GM21723 (cell line): ENCODE data around the gene GJA5.
"Not testable (repeated sequence)": the region's sequence is repeated elsewhere in the genome, so short reads cannot be mapped to it uniquely, and the experiment has no call there.

ENCODE experiments used
- ATAC-seq: cut with Tn5 transposase; IDR thresholded peaks from one replicate; pipeline ENCODE4 v1.9.1; 2021; ENCODE audit warnings: mild to moderate bottlenecking, moderate library complexity; ENCODE audit not compliant: unreplicated experiment

The GJA5 gene

DNA sequence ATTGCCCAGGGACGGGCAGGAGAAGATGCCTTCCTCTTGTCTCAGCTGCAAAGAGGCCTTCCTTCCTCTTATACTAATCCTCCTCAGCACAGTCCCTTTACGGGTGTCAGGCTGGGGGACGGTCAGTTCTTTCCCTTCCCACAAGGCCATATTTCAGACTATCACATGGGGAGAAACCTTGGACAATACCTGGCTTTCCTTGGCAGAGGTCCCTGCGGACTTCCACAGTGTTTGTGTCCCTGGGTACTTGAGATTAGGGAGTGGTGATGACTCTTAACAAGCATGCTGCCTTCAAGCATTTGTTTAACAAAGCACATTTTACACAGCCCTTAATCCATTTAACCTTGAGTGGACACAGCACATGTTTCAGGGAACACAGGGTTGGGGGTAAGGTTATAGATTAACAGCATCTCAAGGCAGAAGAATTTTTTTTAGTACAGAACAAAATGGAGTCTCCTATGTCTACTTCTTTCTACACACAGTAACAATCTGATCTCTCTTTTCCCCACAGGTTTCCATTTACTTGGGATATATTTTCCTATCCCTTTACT is 26.0 kb downstream of the GJA5 start:
- ATAC-seq, result not testable (repeated sequence)

DNA sequence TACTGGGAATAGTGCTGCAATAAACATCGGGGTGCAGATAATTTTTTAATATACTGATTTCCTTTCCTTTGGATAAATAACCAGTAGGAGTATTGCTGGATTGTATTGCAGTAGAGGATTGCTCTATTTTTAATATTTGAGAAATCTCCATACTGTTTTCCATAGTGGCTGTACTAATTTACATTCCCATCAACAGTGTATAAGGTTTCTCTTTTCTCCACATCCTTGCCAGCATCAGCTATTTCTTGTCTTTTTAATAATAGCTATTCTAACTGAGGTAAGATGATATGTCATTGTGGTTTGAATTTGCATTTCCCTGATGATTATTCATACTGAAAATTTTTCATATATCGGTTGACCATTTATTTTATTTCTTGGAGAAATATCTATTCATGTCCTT is 31.1 kb downstream of the GJA5 start:
- no peak for ATAC-seq

DNA sequence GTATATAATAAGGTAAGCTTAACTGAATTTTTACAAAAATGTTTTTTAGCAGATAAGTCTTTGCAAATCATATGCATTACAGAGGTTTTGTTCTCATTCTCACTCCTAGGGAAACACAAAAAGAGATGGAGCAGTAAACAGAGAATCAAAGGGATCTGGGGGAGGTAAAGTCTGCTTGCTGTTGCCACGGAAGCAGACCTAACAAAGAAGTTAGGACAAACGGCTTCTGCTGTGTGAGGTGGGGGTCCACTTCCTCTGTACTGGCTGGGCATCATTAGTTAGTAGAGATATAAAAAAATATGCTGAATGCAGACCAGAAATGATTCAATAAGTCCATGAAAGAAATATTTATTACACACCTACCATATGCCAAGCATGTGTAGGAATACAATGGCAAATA is 34.2 kb downstream of the GJA5 start:
- no peak for ATAC-seq

DNA sequence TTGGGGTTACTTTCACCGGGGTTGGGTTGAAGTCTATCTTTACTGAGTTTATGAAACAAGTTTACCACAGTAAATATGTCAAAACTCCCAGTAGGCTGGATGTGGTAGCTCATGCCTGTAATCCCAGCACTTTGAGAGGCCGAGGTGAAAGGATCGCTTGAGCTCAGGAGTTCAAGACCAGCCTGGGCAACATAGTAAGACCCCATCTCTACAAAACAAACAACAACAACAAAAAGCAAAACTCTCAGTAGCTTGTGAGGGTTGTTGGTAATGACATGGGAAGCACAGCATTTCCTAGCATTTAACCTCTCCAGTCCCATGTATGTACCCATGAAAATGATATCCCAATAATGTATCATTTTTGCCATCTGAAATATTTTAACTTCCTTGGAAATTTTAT is 34.7 kb downstream of the GJA5 start:
- no peak for ATAC-seq

DNA sequence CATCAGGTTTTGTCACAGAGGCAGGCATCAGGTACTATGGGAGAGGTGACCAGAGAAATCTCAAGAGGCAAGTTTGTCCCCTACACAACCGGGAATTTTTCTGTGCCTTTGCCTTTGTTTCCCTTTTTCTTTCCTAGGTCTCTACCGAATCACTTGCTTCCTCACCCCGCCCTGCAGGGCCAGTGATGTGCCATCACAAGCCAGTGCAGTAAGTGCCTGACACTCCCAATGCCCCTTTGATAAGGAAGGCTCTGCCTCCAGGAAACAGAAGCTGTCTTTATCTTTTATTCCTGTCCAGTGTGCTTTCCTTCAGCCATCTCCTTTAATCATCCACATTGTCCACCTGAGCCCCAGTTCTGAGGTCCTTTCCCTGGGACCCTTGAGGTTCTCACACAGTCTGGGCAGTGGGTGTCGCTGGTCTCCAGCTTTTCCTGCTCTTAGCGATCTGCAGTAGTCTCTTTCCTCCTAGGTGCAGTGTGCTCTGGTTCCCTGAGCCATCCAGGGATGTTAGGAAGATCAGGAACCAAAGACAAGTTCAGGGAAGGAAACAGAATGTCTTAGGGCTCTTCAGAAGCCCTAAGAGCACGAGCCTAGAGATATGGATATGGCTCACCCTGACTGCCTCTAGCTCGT is 36.6 kb downstream of the GJA5 start:
- no peak for ATAC-seq

DNA sequence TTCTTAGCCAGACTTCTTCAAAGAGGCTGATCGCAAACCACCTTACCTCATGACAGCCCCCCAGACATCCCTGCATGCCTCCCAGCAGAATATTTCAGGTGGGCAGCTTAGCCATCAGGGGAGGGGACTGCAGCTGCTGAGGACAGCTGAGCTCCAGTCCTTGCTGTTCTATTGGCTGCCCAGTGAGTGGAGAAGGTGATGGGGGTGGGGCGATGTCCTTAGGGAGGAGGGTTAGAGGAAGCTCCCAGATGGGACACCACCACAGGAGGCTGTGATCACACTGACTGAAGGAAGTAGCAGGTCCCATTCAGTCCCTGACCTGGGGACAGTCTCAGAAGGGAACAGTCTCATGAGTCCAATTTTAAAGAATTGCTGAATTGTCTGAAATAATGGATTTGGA is 38.3 kb downstream of the GJA5 start:
- ATAC-seq, result no peak

DNA sequence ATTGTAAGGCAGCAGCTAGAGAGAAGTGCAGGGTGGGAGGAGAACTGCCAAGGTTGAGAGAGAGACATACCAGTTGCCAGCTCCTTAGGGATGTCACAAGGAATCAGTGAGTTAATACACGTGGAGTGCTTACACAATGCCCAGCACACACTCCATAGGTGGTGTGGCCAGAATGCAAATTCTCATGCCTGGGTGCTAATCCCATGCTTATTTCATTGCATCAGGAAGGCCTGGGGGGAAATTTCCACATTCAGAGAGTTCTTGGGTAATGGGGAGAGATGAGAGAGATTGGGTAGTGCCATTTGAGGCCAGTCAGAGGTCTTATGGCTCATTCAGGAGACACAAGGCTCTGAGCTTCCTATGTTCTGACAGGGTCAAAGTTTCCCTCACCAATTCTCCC is 38.7 kb downstream of the GJA5 start:
- ATAC-seq, result no peak

DNA sequence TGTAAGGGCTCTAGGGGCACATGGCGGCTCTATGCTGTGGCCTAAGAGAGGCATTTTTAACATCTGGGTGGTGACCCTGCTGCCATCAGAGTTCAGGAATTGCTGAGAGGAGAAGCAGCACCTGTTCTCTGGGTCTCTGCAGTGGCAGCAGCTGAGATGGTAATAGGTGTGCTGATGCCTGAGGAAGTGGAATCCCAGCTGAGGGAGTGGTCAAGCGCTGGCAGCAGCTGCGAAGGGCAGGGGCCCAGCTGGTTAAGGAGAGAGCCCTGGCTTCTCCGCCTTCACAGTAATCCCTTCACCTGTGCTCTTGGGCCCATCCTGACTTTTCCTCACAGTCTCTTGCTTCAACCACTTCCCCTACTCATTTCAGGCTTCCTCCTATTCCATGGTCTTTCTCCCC is 39.8 kb downstream of the GJA5 start:
- ATAC-seq, result no peak

DNA sequence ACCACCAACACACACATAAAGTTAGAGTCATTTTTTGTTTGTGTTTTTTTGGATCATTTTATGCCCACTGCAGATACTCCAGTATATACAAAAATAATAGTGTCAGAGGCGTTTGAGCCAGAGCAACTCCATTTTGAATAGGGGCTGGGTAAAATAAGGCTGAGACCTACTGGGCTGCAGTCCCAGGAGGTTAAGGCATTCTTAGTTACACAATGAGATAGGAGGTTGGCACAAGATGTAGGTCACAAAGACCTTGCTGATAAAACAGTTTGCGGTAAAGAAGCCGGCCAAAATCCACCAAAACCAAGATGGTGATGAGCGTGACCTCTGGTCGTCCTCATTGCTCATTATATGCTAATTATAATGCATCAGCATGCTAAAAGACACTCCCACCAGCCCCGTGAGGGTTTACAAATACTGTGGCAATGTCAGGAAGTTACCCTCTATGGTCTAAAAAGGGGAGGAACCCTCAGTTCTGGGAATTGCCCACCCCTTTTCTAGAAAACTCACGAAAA is 40.6 kb downstream of the GJA5 start:
- ATAC-seq, result no peak

DNA sequence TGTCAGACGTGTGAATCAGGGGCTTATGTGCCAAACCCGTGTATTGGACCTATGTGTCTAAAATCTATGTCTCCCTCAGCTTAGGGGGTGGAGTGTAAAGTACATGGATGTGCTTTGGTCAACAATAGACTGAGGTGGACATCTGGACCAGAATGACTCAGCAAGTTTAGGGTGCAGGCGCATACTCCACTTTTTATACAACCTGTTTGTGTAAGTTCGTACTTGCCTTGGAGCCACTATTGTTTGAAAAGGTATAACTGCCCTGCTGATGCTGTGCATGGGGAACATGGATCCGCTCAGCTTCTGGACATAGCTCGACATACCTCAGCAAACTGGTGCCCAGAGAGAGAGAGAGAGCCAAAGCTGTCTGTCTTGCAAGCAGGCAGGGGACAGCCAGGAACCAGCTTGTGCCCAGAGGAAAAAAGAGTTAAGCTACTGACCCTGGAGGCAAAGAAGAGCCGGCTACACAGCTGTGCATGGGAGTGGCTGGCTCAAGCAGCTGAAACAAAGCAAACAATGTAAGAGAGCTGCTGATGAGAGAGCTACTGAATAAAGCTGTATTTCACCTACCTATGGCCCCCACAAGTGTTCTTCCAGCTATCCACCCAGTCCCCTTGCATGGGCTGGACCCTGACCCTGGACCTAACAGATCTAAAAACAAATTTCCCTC is 41.2 kb downstream of the GJA5 start:
- ATAC-seq, result no peak

DNA sequence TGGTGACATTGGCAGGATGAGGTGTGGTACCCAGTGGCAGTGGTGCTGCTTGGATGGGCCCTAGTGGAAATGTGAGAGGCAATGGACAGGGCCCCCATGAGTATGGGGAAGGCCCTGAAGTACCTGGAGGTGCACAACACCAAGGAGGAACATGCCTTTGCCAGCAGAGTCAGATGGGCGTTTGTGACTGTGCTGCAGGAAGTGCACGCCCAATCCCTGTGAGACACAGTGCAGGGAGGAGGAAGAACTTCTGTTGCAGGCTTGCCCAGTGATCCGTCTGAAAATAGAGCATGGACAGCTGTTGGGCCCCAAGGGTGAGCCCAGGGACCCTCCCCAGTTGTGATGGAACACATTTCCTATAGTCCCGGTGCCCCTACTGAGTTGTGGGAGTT is 42.7 kb downstream of the GJA5 start:
- ATAC-seq, result no peak

DNA sequence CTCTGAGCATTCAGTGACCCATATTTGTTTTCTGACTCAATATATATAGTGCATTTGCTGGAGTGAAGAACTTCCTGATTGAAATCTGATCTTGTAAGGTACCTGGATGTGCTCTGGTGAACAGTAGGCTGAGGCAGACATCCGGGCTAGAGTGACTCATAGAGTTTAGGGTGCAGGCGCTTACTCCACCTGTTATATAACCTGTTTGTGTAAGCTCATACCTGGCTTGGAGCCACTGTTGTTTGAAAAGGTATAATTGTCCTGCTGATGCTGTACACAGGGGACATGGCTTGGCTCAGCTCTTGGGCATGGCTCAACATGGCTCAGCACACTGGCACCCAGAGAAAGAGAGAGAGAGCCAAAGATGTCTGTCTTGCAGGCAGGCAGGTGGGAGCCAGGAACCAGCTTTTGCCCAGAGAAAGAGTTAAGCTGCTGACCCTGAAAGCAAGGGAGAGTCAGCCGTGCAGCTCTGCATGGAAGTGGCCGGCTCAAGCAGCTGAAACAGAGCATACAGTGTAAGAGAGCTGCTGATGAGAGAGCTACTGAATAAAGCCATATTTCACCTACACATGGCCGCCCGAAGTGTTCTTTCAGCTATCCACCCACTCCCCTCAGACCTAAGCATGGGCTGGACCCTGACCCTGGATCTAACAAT is 43.2 kb downstream of the GJA5 start:
- ATAC-seq, result no peak

DNA sequence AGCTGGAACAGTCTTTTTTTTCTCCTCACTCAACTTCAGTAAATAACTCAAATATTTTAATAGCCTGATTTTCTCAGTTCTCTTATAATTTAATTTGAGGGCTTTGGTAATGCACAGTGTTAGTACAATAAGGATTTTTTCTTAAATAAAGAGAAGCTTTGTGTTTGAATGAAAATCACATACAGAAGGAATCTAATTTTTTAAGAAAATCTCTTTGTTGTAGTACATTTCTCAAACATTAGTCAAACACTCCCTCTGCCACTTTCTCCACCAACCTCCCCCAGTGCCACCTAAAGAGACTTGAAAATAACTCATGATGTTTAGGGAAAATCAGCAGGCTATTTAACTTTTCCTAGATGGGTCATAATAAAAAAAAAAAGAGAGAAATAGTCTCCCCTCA is 47.8 kb downstream of the GJA5 start:
- ATAC-seq, result no peak
